GM23338 (cell line): ENCODE results near the gene SYNE2. TPM values are rescaled to one million over a fixed set of nuclear protein-coding genes. Genes with fewer than 3 reads are reported as not detected.

ENCODE experiments used
- ATAC-seq: fragments of 200-7000 bp; cut with Tn5 transposase; 3 replicates; pipeline ENCODE4 v1.9.1; 2020
- DNase-seq: peaks from one replicate; pipeline ENCODE4 v3.0.0-alpha.2; 2015; ENCODE audit warnings: low spot score
- H2AFZ ChIP-seq: fragments of 200-600 bp; sonication (generic); 2 replicates; pipeline ENCODE4 v1.8.0; 2016; ENCODE audit warnings: antibody characterized with exemption, mild to moderate bottlenecking, moderate library complexity
- H3F3A ChIP-seq: fragments of 200-600 bp; sonication (generic); replicated peaks from 2 replicates; pipeline ENCODE4 v1.8.0; 2017; ENCODE audit warnings: antibody characterized with exemption, mixed run types, low read depth
- H3K27ac ChIP-seq: fragments of 200-600 bp; sonication (generic); 2 replicates; pipeline ENCODE4 v1.6.1; 2016; ENCODE audit warnings: low read depth
- H3K27me3 ChIP-seq: fragments of 200-600 bp; sonication (generic); 2 replicates; pipeline ENCODE4 v1.8.0; 2016; ENCODE audit warnings: mild to moderate bottlenecking, mixed run types, moderate library complexity; ENCODE audit not compliant: insufficient read depth
- H3K36me3 ChIP-seq: fragments of 200-600 bp; sonication (generic); 2 replicates; pipeline ENCODE4 v1.8.0; 2016; ENCODE audit warnings: mild to moderate bottlenecking; ENCODE audit not compliant: insufficient read depth
- H3K4me1 ChIP-seq: fragments of 200-600 bp; sonication (generic); 2 replicates; pipeline ENCODE4 v1.8.0; 2016; ENCODE audit warnings: mild to moderate bottlenecking, moderate library complexity; ENCODE audit not compliant: insufficient read depth
- H3K4me2 ChIP-seq: fragments of 200-600 bp; sonication (generic); 2 replicates; pipeline ENCODE4 v1.7.1; 2017; ENCODE audit warnings: mixed run types
- H3K4me3 ChIP-seq: fragments of 200-600 bp; sonication (generic); 2 replicates; pipeline ENCODE4 v1.6.1; 2016; ENCODE audit warnings: mixed run types
- H3K79me2 ChIP-seq: fragments of 200-600 bp; sonication (generic); replicated peaks from 2 replicates; pipeline ENCODE4 v1.8.0; 2017; ENCODE audit warnings: mild to moderate bottlenecking; ENCODE audit not compliant: insufficient read depth
- H3K9me2 ChIP-seq: fragments of 200-600 bp; sonication (generic); 2 replicates; pipeline ENCODE4 v1.8.0; 2017; ENCODE audit not compliant: insufficient read depth
- H4K20me1 ChIP-seq: fragments of 200-600 bp; sonication (generic); replicated peaks from 2 replicates; pipeline ENCODE4 v1.8.0; 2017; ENCODE audit warnings: mild to moderate bottlenecking; ENCODE audit not compliant: insufficient read depth
- H3K27ac Mint-ChIP-seq: 2 replicates; pipeline ENCODE4 v1.8.0; 2020; ENCODE audit warnings: inconsistent platforms, mild to moderate bottlenecking, moderate library complexity, mixed read lengths
- H3K27me3 Mint-ChIP-seq: 3 replicates; pipeline ENCODE4 v1.8.0; 2022; ENCODE audit warnings: low read depth, mild to moderate bottlenecking, moderate library complexity, mixed read lengths, inconsistent platforms; ENCODE audit not compliant: insufficient read depth, poor library complexity
- H3K36me3 Mint-ChIP-seq: 3 replicates; pipeline ENCODE4 v1.8.0; 2021; ENCODE audit warnings: low read depth, mild to moderate bottlenecking, inconsistent platforms, moderate library complexity, mixed read lengths
- H3K4me1 Mint-ChIP-seq: 3 replicates; pipeline ENCODE4 v1.8.0; 2020; ENCODE audit warnings: mild to moderate bottlenecking, inconsistent platforms, mixed read lengths
- H3K4me3 Mint-ChIP-seq: 3 replicates; pipeline ENCODE4 v1.8.0; 2021; ENCODE audit warnings: moderate library complexity, mild to moderate bottlenecking, inconsistent platforms, mixed read lengths
- H3K9me3 Mint-ChIP-seq: 3 replicates; pipeline ENCODE4 v1.8.0; 2020; ENCODE audit warnings: moderate library complexity, mild to moderate bottlenecking, inconsistent platforms, mixed read lengths
- CREB1 ChIP-seq: fragments of 250-450 bp; sonication (Bioruptor Pico); IDR thresholded peaks from 2 replicates; pipeline ENCODE4 v1.5.0; 2020; ENCODE audit warnings: low read depth, mild to moderate bottlenecking, moderate library complexity
- ETS1 ChIP-seq: IDR thresholded peaks from 2 replicates; pipeline ENCODE4 v1.6.1; 2016; ENCODE audit warnings: antibody characterized with exemption
- EZH2 ChIP-seq: fragments of 200-600 bp; sonication (generic); IDR thresholded peaks from one replicate; pipeline ENCODE4 v1.8.0; 2017; ENCODE audit warnings: antibody characterized with exemption, mild to moderate bottlenecking, low read depth; ENCODE audit not compliant: unreplicated experiment
- EZH2phosphoT487 ChIP-seq: fragments of 200-600 bp; sonication (generic); IDR thresholded peaks from one replicate; pipeline ENCODE4 v1.8.1; 2018; ENCODE audit warnings: antibody characterized with exemption; ENCODE audit not compliant: unreplicated experiment
- JUNB ChIP-seq: IDR thresholded peaks from one replicate; pipeline ENCODE4 v1.6.1; 2016; ENCODE audit warnings: antibody characterized with exemption; ENCODE audit not compliant: unreplicated experiment
- NANOG ChIP-seq: IDR thresholded peaks from 2 replicates; pipeline ENCODE4 v1.6.1; 2016; ENCODE audit warnings: antibody characterized with exemption, borderline replicate concordance
- POLR2AphosphoS5 ChIP-seq: IDR thresholded peaks from 2 replicates; pipeline ENCODE4 v1.6.1; 2016; ENCODE audit warnings: antibody characterized with exemption, low read depth
- STAT1 ChIP-seq: IDR thresholded peaks from one replicate; pipeline ENCODE4 v1.6.1; 2016; ENCODE audit warnings: antibody characterized with exemption; ENCODE audit not compliant: unreplicated experiment
- ZNF114 ChIP-seq: fragments of 250-450 bp; sonication (Bioruptor Pico); IDR thresholded peaks from 2 replicates; pipeline ENCODE4 v1.5.0; 2020; ENCODE audit warnings: mild to moderate bottlenecking, moderate library complexity
- ZNF331 ChIP-seq: fragments of 250-450 bp; sonication (Bioruptor Pico); IDR thresholded peaks from 2 replicates; pipeline ENCODE4 v1.5.0; 2020; ENCODE audit warnings: low read depth, mild to moderate bottlenecking, moderate library complexity
- polyA plus RNA-seq: library from polyadenylated mRNA; unstranded; fragments of >200 nt; fragmentation: Nextera tagmentation; extraction: Ambion mirVana; gene quantifications from 2 replicates; pipeline ENCODE4 v1.2.1, GENCODE V29; 2016
- total RNA-seq: library from RNA; depleted of rRNA; stranded (reverse); fragments of >200 nt; shearing (Covaris generic); gene quantifications from 2 replicates; pipeline ENCODE4 v1.2.3, GENCODE V29; 2014
- TF ChIP-seq, protein P1 (sequence below): fragments of 250-450 bp; sonication (Bioruptor Pico); IDR thresholded peaks from 2 replicates; pipeline ENCODE4 v1.5.0; 2020; ENCODE audit warnings: mild to moderate bottlenecking, moderate library complexity
- TF ChIP-seq, protein P2 (sequence below), 2 experiments: fragments of 200-600 bp in 1 of 2; sonication (generic) in 1 of 2; conservative IDR thresholded peaks; 2 replicates each; pipeline versions ENCODE4 v1.5.1 to v1.6.1; 2016 to 2017; ENCODE audit warnings: antibody characterized with exemption in 2 of 2, low read depth in 2 of 2, mild to moderate bottlenecking in 2 of 2, moderate library complexity in 1 of 2

SYNE2 gene
- total and polyA plus RNA-seq, 2 experiments from 2014 or later, result 34.3 to 86.5 TPM

GRCh38 chr14:63901434-63902085, 48.8 kb downstream of the SYNE2 start (continued):
- TF ChIP-seq, protein P1, sequence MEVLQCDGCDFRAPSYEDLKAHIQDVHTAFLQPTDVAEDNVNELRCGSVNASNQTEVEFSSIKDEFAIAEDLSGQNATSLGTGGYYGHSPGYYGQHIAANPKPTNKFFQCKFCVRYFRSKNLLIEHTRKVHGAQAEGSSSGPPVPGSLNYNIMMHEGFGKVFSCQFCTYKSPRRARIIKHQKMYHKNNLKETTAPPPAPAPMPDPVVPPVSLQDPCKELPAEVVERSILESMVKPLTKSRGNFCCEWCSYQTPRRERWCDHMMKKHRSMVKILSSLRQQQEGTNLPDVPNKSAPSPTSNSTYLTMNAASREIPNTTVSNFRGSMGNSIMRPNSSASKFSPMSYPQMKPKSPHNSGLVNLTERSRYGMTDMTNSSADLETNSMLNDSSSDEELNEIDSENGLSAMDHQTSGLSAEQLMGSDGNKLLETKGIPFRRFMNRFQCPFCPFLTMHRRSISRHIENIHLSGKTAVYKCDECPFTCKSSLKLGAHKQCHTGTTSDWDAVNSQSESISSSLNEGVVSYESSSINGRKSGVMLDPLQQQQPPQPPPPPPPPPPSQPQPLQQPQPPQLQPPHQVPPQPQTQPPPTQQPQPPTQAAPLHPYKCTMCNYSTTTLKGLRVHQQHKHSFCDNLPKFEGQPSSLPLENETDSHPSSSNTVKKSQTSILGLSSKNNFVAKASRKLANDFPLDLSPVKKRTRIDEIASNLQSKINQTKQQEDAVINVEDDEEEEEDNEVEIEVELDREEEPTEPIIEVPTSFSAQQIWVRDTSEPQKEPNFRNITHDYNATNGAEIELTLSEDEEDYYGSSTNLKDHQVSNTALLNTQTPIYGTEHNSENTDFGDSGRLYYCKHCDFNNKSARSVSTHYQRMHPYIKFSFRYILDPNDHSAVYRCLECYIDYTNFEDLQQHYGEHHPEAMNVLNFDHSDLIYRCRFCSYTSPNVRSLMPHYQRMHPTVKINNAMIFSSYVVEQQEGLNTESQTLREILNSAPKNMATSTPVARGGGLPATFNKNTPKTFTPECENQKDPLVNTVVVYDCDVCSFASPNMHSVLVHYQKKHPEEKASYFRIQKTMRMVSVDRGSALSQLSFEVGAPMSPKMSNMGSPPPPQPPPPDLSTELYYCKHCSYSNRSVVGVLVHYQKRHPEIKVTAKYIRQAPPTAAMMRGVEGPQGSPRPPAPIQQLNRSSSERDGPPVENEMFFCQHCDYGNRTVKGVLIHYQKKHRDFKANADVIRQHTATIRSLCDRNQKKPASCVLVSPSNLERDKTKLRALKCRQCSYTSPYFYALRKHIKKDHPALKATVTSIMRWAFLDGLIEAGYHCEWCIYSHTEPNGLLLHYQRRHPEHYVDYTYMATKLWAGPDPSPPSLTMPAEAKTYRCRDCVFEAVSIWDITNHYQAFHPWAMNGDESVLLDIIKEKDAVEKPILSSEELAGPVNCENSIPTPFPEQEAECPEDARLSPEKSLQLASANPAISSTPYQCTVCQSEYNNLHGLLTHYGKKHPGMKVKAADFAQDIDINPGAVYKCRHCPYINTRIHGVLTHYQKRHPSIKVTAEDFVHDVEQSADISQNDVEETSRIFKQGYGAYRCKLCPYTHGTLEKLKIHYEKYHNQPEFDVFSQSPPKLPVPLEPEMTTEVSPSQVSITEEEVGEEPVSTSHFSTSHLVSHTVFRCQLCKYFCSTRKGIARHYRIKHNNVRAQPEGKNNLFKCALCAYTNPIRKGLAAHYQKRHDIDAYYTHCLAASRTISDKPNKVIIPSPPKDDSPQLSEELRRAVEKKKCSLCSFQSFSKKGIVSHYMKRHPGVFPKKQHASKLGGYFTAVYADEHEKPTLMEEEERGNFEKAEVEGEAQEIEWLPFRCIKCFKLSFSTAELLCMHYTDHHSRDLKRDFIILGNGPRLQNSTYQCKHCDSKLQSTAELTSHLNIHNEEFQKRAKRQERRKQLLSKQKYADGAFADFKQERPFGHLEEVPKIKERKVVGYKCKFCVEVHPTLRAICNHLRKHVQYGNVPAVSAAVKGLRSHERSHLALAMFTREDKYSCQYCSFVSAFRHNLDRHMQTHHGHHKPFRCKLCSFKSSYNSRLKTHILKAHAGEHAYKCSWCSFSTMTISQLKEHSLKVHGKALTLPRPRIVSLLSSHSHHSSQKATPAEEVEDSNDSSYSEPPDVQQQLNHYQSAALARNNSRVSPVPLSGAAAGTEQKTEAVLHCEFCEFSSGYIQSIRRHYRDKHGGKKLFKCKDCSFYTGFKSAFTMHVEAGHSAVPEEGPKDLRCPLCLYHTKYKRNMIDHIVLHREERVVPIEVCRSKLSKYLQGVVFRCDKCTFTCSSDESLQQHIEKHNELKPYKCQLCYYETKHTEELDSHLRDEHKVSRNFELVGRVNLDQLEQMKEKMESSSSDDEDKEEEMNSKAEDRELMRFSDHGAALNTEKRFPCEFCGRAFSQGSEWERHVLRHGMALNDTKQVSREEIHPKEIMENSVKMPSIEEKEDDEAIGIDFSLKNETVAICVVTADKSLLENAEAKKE (CRISPR knock-in tag), result no peak
- TF ChIP-seq JUNB, result no peak
- TF ChIP-seq NANOG, result no peak
- TF ChIP-seq ZNF331, result no peak
- TF ChIP-seq STAT1, result no peak

DNA sequence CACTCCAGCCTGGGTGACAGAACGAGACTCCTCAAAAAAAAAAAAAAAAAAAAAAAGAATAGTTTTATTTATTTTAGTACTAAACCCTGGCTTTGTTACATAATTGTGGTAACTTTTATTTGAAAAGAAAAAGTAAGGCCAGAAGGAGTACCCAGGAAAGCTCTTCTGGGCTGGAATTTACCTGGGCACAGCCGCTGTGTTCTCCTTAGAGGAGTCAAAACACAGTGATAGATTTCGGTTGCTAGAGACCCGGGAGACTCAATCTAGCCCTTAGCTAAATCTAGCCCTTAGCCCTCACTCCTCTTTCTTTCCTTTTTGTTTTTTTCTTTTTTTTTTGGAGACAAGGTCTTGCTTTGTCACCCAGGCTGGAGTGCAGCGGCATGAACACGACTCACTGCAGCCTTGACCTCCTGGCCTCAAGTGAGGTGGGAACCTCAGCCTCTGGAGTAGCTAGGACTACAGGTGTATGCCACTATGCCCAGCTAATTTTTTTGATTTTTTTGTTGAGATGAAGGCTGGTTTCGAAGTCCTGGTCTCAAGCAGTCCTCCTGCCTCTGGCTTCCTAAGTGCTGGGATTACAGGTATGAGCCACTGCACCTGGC, 49.7 kb downstream of the SYNE2 start:
- Histone ChIP-seq H3K27me3 (no peaks in the 10 kb centered on the region), H3K79me2 (peaks cover 54% of the 10 kb centered on the region), H3K4me1 (peaks cover 34% of the 10 kb centered on the region), H3K4me3 (no peak overlapping the region), H3K27ac (peak overlapping the region; percentile 26; the same call in 1 of the 2 replicates), H3K36me3 (no peaks in the 10 kb centered on the region), H4K20me1 (no peaks in the 10 kb centered on the region), H2AFZ (no peak overlapping the region), H3K9me2 (no peaks in the 10 kb centered on the region), H3K4me2 (no peak overlapping the region), H3F3A (no peaks in the 10 kb centered on the region)
- DNase-seq, result no peak
- H3K9me3 Mint-ChIP-seq, result peaks cover 3% of the 10 kb centered on the region; the same call in 2 of the 3 replicates
- peaks cover 19% of the 10 kb centered on the region for H3K4me1 Mint-ChIP-seq
- peaks cover 4% of the 10 kb centered on the region; the same call in 2 of the 3 replicates for H3K36me3 Mint-ChIP-seq
- H3K27ac Mint-ChIP-seq, result no peak overlapping the region
- no peak overlapping the region for H3K4me3 Mint-ChIP-seq
- H3K27me3 Mint-ChIP-seq, result no peaks in the 10 kb centered on the region
- ATAC-seq, result peak; percentile 46; the same call in 2 of the 3 replicates
- no peak for TF ChIP-seq POLR2AphosphoS5
- no peak for TF ChIP-seq EZH2
- no peak for TF ChIP-seq EZH2phosphoT487
- no peak for TF ChIP-seq ETS1
- no peak for TF ChIP-seq NANOG
- TF ChIP-seq CREB1, result no peak
- no peak for TF ChIP-seq JUNB
- no peak for TF ChIP-seq STAT1
- TF ChIP-seq, protein P2, sequence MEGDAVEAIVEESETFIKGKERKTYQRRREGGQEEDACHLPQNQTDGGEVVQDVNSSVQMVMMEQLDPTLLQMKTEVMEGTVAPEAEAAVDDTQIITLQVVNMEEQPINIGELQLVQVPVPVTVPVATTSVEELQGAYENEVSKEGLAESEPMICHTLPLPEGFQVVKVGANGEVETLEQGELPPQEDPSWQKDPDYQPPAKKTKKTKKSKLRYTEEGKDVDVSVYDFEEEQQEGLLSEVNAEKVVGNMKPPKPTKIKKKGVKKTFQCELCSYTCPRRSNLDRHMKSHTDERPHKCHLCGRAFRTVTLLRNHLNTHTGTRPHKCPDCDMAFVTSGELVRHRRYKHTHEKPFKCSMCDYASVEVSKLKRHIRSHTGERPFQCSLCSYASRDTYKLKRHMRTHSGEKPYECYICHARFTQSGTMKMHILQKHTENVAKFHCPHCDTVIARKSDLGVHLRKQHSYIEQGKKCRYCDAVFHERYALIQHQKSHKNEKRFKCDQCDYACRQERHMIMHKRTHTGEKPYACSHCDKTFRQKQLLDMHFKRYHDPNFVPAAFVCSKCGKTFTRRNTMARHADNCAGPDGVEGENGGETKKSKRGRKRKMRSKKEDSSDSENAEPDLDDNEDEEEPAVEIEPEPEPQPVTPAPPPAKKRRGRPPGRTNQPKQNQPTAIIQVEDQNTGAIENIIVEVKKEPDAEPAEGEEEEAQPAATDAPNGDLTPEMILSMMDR (conservative IDR thresholded peaks at IDR 0.05; ENCODE audit: low read depth in 2 of 2), result no peak
- TF ChIP-seq ZNF114 (CRISPR knock-in tag), result no peak
